Fibroblast of lung (primary cell): ENCODE results near the gene KCTD20. TPM values are rescaled to one million over a fixed set of nuclear protein-coding genes. Genes with fewer than 3 reads are reported as not detected.

Experiments used
- DNase-seq, 2 donors: peaks; one replicate each; pipeline versions ENCODE4 v3.0.0 to v3.0.0-alpha.2; 2010; ENCODE audit warnings: low read depth in 2 of 2
- H2AFZ ChIP-seq: 2 replicates; pipeline ENCODE4 v1.5.1; 2012; ENCODE audit warnings: low read length, control low read depth, inconsistent platforms
- H3K27ac ChIP-seq: 2 replicates; pipeline ENCODE4 v1.5.1; 2011; ENCODE audit warnings: low read length, control low read depth; ENCODE audit not compliant: insufficient read depth
- H3K27me3 ChIP-seq: 2 replicates; pipeline ENCODE4 v1.5.1; 2011; ENCODE audit warnings: mild to moderate bottlenecking, low read length; ENCODE audit not compliant: control insufficient read depth, insufficient read depth
- H3K36me3 ChIP-seq: 2 replicates; pipeline ENCODE4 v1.5.1; 2011; ENCODE audit warnings: low read length; ENCODE audit not compliant: control insufficient read depth, insufficient read depth
- H3K4me1 ChIP-seq: 2 replicates; pipeline ENCODE4 v1.5.1; 2011; ENCODE audit warnings: low read length; ENCODE audit not compliant: control insufficient read depth, insufficient read depth; ENCODE audit errors: extremely low read depth
- H3K4me2 ChIP-seq: 2 replicates; pipeline ENCODE4 v1.5.1; 2011; ENCODE audit warnings: low read length, control low read depth; ENCODE audit not compliant: insufficient read depth; ENCODE audit errors: extremely low read depth
- H3K4me3 ChIP-seq, 4 experiments: fragments of 200-600 bp in 1 of 4; sonication (generic) in 1 of 4; replicated peaks in 1 of 4; 2 replicates each; pipeline ENCODE4 v1.5.1; 2011 to 2016; ENCODE audit warnings: low read length in 4 of 4, low read depth in 3 of 4, mild to moderate bottlenecking in 3 of 4, control low read depth in 2 of 4, inconsistent platforms in 1 of 4, mixed read lengths in 1 of 4; ENCODE audit not compliant: insufficient read depth in 1 of 4; ENCODE audit errors: control extremely low read depth in 1 of 4
- H3K79me2 ChIP-seq: 2 replicates; pipeline ENCODE4 v1.5.1; 2012; ENCODE audit warnings: mild to moderate bottlenecking, low read length, inconsistent platforms; ENCODE audit not compliant: control insufficient read depth, insufficient read depth
- H3K9ac ChIP-seq: 2 replicates; pipeline ENCODE4 v1.5.1; 2011; ENCODE audit warnings: mild to moderate bottlenecking, low read length, control low read depth; ENCODE audit not compliant: insufficient read depth
- H3K9me3 ChIP-seq: 2 replicates; pipeline ENCODE4 v1.5.1; 2012; ENCODE audit warnings: low read depth, low read length; ENCODE audit not compliant: control insufficient read depth, insufficient read depth
- H4K20me1 ChIP-seq: 2 replicates; pipeline ENCODE4 v1.5.1; 2011; ENCODE audit warnings: low read length; ENCODE audit not compliant: control insufficient read depth, insufficient read depth; ENCODE audit errors: extremely low read depth
- EZH2 ChIP-seq: IDR thresholded peaks from 2 replicates; pipeline ENCODE4 v1.5.1; 2012; ENCODE audit warnings: low read length, control low read depth, mild to moderate bottlenecking; ENCODE audit errors: missing control alignments
- polyA plus RNA-seq, 2 donors: library from polyadenylated mRNA; depleted of rRNA in 1 of 2; stranded (reverse) in 1 of 2; unstranded in 1 of 2; fragments of >200 nt; gene quantifications; 2 replicates each; pipeline ENCODE4 v1.2.1, GENCODE V29; 2011 to 2012; ENCODE audit warnings: missing spikeins in 1 of 2
- total RNA-seq: library from RNA; depleted of rRNA; stranded (reverse); fragments of >200 nt; gene quantifications from 2 replicates; pipeline ENCODE4 v1.2.1, GENCODE V29; 2014
- TF ChIP-seq, protein P1 (sequence below), 2 donors: IDR thresholded peaks in 1 of 2; conservative IDR thresholded peaks in 1 of 2; 1 replicate in 1 of 2; 2 replicates in 1 of 2; pipeline ENCODE4 v1.5.1; 2011 to 2012; ENCODE audit warnings: low read length in 2 of 2, control low read depth in 1 of 2, inconsistent platforms in 1 of 2, low read depth in 1 of 2, mild to moderate bottlenecking in 1 of 2

KCTD20 gene
- total and polyA plus RNA-seq, 2 donors (not counting 1 experiment from before 2014, with no cell fraction given), result 39.6 to 87.4 TPM

DNA sequence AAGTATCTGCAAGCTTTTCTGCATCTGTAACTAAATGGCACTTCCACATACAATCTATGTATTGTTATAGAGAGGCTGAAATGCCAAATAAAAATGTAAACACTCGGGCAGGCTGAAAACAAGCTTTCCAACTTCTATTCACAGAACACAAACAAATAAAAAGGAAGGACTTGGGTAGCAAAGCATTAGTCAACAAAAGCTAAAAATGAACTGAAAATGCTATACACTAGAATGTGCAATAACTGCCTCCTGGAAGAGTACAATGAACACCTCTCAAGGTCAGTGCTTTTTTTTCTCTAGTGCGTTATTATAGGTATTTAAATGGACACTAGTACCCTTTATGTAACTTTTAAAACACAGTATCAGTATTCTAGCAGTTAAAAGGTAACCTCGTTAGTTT, 73.0 kb downstream of the KCTD20 start:
- DNase-seq, result no peak
- Histone ChIP-seq H4K20me1 (no peaks in the 10 kb centered on the region), H3K27ac (no peak overlapping the region), H3K79me2 (no peaks in the 10 kb centered on the region), H3K9me3 (no peaks in the 10 kb centered on the region), H3K4me1 (no peaks in the 10 kb centered on the region), H3K9ac (no peak overlapping the region), H2AFZ (no peak overlapping the region), H3K36me3 (peaks cover 2% of the 10 kb centered on the region), H3K4me2 (no peak overlapping the region), H3K27me3 (no peaks in the 10 kb centered on the region), H3K4me3 (no peak overlapping the region)
- TF ChIP-seq EZH2, result no peak
- TF ChIP-seq, protein P1, sequence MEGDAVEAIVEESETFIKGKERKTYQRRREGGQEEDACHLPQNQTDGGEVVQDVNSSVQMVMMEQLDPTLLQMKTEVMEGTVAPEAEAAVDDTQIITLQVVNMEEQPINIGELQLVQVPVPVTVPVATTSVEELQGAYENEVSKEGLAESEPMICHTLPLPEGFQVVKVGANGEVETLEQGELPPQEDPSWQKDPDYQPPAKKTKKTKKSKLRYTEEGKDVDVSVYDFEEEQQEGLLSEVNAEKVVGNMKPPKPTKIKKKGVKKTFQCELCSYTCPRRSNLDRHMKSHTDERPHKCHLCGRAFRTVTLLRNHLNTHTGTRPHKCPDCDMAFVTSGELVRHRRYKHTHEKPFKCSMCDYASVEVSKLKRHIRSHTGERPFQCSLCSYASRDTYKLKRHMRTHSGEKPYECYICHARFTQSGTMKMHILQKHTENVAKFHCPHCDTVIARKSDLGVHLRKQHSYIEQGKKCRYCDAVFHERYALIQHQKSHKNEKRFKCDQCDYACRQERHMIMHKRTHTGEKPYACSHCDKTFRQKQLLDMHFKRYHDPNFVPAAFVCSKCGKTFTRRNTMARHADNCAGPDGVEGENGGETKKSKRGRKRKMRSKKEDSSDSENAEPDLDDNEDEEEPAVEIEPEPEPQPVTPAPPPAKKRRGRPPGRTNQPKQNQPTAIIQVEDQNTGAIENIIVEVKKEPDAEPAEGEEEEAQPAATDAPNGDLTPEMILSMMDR (conservative IDR thresholded peaks at IDR 0.05 in 1 of 2, IDR thresholded peaks at IDR 0.05 in 1 of 2; ENCODE audit: low read depth in 1 of 2, low read length in 2 of 2), result no peak

DNA sequence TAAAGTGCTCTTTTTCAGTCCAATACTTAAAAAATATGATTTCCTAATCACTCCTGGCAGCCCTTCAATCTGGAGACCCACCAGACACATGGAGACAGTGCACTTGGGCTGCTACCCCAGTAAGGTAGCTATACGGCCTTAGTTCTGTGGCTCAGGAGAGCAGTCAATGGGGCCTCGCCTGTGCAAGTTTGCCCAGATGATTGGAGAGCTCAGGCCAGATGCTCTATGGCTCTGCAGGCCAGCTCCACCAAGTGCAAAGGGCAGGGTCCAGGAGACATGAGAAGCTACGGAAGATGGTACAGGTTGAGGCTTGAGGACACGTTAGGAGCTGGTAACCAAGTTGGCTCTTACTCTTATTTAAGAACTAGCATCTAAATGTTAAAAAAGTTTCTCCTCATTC, 73.8 kb downstream of the KCTD20 start:
- Histone ChIP-seq H3K27me3 (no peaks in the 10 kb centered on the region), H3K36me3 (peaks cover 2% of the 10 kb centered on the region), H3K4me2 (no peak overlapping the region), H4K20me1 (no peaks in the 10 kb centered on the region), H2AFZ (no peak overlapping the region), H3K79me2 (no peaks in the 10 kb centered on the region), H3K9ac (no peak overlapping the region), H3K9me3 (no peaks in the 10 kb centered on the region), H3K4me3 (no peak overlapping the region), H3K27ac (no peak overlapping the region), H3K4me1 (no peaks in the 10 kb centered on the region)
- DNase-seq, result no peak
- TF ChIP-seq EZH2, result no peak
- TF ChIP-seq, protein P1 (conservative IDR thresholded peaks at IDR 0.05 in 1 of 2, IDR thresholded peaks at IDR 0.05 in 1 of 2; ENCODE audit: low read depth in 1 of 2, low read length in 2 of 2), result no peak

DNA sequence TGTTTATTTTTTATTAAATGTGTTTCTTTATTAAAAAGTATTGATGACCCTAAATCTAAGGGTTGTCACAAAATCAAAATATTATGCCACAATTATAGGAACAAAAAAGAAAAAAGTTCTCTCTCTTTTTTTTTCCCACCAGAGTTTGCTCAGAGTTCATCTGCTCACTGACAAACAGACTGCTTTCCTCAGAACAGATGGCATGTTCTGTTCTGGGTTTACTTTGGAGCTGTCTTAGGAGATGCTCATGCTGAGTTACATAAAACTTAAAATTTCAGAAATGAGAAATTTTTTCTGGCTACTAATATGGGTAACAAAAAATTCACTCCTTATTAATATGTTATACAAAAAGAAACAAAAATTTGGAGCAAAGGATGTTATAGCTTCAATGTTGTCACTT, 74.2 kb downstream of the KCTD20 start:
- Histone ChIP-seq H3K4me3 (no peak overlapping the region), H3K27ac (no peak overlapping the region), H3K36me3 (peaks cover 2% of the 10 kb centered on the region), H3K27me3 (no peaks in the 10 kb centered on the region), H4K20me1 (no peaks in the 10 kb centered on the region), H2AFZ (no peak overlapping the region), H3K4me2 (no peak overlapping the region), H3K9me3 (no peaks in the 10 kb centered on the region), H3K9ac (no peak overlapping the region), H3K4me1 (no peaks in the 10 kb centered on the region), H3K79me2 (no peaks in the 10 kb centered on the region)
- no peak for TF ChIP-seq EZH2
- TF ChIP-seq, protein P1 (conservative IDR thresholded peaks at IDR 0.05 in 1 of 2, IDR thresholded peaks at IDR 0.05 in 1 of 2; ENCODE audit: low read depth in 1 of 2, low read length in 2 of 2), result no peak
- no peak for DNase-seq
